GM12864 (cell line): ENCODE results near the gene INHBE.
"Not testable (repeated sequence)": the region's sequence is repeated elsewhere in the genome, so short reads cannot be mapped to it uniquely, and the experiment has no call there.

Source experiments
- DNase-seq: peaks from one replicate; pipeline ENCODE4 v3.0.0-alpha.2; 2011; ENCODE audit warnings: low read depth
- H3K4me3 ChIP-seq: 2 replicates; pipeline ENCODE4 v1.5.1; 2011; ENCODE audit warnings: mild to moderate bottlenecking, low read depth, low read length, control low read depth
- TF ChIP-seq, protein P1 (sequence below): IDR thresholded peaks from 2 replicates; pipeline ENCODE4 v1.5.1; 2011; ENCODE audit warnings: low read depth, mild to moderate bottlenecking, moderate library complexity, low read length, control low read depth, inconsistent platforms; ENCODE audit errors: missing control alignments

The INHBE gene, protein sequence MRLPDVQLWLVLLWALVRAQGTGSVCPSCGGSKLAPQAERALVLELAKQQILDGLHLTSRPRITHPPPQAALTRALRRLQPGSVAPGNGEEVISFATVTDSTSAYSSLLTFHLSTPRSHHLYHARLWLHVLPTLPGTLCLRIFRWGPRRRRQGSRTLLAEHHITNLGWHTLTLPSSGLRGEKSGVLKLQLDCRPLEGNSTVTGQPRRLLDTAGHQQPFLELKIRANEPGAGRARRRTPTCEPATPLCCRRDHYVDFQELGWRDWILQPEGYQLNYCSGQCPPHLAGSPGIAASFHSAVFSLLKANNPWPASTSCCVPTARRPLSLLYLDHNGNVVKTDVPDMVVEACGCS

DNA sequence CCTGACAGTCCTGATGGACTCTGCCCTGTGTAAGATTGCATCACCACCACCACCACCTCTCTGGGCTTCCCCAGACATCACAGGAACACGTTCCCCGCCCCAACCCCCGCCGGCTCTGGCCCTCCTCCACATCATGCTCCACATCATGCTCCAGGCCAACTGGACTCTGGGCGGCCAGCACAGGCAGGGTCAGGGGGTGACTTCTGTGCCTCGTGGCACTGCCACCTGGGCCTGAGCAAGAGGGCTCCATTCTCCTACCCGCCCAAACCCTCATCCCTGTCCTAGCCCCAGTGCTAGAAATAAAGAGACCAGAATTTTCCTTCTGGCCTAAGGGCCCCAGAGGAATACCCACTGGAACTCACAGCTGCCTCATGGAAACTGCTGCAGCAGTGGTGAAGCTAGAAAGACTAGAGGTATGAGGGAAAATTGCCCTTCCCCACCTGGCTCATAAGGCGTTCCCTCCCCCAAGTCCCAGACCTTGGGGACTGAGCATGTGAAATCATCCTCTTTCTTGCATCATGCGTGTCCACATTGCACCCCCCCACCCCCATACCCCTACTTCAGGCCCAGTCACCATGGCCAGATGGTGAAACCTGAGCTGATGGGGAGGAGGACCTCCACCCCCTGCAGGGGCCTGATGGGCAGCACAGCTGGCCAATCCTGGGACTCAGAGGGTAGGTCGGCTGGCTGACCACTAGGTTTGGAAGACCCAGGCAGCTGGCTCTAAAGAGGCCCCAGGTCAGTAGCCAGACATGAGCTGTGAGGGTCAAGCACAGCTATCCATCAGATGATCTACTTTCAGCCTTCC, at the start of gene INHBE:
INHBE (plus strand) TSS at position 742 of the 808 bp plus-strand sequence. CDS start 230 bp downstream, outside the sequence.
- no peak for DNase-seq
- TF ChIP-seq, protein P1, sequence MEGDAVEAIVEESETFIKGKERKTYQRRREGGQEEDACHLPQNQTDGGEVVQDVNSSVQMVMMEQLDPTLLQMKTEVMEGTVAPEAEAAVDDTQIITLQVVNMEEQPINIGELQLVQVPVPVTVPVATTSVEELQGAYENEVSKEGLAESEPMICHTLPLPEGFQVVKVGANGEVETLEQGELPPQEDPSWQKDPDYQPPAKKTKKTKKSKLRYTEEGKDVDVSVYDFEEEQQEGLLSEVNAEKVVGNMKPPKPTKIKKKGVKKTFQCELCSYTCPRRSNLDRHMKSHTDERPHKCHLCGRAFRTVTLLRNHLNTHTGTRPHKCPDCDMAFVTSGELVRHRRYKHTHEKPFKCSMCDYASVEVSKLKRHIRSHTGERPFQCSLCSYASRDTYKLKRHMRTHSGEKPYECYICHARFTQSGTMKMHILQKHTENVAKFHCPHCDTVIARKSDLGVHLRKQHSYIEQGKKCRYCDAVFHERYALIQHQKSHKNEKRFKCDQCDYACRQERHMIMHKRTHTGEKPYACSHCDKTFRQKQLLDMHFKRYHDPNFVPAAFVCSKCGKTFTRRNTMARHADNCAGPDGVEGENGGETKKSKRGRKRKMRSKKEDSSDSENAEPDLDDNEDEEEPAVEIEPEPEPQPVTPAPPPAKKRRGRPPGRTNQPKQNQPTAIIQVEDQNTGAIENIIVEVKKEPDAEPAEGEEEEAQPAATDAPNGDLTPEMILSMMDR = no peak
- H3K4me3 ChIP-seq = peak within 1 kb of the TSS; percentile 22; the same call in 1 of the 2 replicates

DNA sequence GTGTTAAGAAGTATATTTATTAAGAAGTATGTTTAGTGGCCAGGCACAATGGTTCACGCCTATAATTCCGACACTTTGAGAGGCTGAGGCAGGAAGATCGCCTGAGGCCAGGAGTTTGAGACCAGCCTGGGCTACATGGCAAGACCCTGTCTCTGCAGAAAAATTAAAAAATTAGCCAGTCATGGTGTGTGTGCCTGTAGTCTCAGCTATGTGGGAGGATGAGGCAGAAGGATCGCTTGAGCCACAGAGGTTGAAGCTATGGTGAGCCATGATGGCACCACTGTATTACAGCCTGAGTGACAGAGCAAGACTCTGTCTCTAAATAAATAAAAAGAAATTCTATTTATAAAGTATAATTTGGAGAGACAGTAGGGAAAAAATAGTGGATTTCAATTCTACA, 44.6 kb upstream of the INHBE start:
- DNase-seq = no peak
- H3K4me3 ChIP-seq = no peak overlapping the region
- TF ChIP-seq, protein P1 = no peak

DNA sequence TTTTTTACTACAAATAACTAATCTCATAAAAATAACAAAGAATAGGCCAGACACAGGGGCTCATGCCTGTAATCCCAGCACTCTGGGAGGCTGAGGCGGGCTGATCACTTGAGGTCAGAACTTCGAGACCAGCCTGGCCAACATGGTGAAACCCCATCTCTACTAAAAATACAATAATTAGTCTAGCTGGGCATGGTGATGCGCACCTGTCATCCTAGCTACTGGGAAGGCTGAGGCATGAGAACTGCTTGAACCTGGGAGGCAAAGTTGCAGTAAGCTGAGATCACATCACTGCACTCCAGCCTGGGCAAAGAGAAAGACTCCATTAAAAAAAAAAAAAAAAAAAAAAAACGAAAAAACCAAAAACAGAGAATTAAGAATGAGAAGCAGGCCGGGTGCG, 40.9 kb upstream of the INHBE start:
- not testable (repeated sequence) for DNase-seq, H3K4me3 ChIP-seq

DNA sequence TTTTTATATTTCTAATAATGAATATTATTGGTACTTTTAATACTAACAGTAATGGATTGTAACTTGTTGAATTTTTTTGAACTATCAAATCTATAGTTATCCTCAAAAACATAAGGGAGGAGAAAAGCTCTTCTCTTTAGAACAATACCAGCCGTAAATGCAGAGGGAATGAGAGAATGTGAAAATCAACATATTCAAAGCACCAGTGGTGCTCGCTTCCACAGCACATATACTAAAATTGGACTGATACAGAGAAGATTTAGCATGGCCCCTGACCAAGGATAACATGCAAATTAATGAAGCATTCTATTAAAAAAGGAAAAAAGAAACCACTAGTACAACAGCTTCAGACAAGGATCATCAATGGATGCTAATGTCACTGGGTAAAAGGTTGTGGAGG, 40.0 kb upstream of the INHBE start:
- TF ChIP-seq, protein P1 = no peak
- H3K4me3 ChIP-seq = no peak overlapping the region
- no peak for DNase-seq

DNA sequence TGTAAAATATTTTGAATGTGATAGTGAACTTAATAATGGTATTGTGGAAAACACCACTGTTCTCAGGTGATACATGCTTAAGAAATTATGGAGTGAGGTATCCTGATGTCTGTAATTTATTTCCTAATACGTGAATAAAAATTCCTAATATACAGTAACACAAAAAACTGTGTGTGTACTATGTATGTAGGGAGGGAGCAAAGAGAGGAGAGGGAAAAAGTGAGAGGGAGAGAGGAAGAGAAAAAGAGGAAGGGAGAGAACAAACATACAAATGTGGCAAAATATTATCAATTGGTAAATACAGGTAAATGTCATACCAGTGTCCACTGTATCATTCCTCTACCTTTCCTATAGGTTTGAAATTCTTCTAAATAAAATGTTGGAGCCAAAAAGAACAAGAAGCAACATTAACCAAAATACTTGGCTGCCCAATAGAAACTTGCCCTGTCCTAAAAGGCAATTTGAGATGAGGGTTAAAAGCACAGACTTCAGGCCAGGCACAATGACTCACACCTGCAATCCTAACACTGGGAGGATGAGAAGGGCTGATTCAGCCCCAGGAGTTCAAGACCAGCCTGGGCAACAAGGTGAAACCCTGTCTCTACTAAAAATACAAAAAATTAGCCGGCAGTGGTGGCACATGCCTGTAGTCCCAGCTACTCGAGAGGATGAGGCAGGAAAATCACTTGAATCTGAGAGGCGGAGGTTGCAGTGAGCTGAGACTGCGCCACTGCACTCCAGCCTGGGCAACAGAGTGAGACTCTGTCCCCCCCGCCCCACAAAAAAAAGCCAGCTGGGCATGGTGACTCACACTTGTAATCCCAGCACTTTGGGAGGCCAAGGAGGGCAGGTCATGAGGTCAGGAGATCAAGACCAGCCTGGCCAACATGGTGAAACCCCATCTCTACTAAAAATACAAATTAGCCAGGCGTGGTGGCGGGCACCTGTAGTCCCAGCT, 38.8 kb upstream of the INHBE start:
- DNase-seq = no peak
- no peak overlapping the region for H3K4me3 ChIP-seq
- TF ChIP-seq, protein P1 = no peak

DNA sequence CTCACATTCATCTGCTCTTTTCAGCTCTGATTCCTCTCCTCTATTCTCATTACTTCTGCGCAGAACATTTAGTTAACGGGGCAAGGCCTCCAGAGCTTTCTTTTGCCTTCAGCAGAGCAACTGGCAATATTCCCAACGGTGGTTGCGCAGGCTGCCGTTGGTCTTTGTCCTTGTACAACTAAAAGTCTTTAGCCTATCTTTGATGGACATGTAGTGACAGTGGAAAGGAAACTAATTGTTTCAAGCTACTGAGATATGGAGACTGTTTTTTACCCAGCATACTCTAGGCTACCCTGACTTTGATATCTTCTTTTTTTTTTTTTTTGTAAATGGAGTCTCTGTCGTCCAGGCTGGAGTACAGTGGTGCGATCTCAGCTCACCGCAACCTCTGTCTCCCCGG, 36.9 kb upstream of the INHBE start:
- no peak overlapping the region for H3K4me3 ChIP-seq
- no peak for DNase-seq
- TF ChIP-seq, protein P1 = no peak
